Adrenal gland (tissue), 12 donors: Measurements from ENCODE around the gene DENND5A. TPM values are rescaled to one million over a fixed set of nuclear protein-coding genes. Genes with fewer than 3 reads are reported as not detected.
"Not testable (repeated sequence)": the region's sequence is repeated elsewhere in the genome, so short reads cannot be mapped to it uniquely, and the experiment has no call there.

Experiments used
- DNase-seq, 7 donors: peaks; one replicate each; pipeline ENCODE4 v3.0.0-alpha.2; 2019 to 2020
- H3K27ac ChIP-seq, 5 donors: fragments of 200-600 bp; sonication (generic) in 4 of 5; 1 replicate in 3 of 5; 2 replicates in 2 of 5; pipeline versions ENCODE4 v1.5.1 to v1.8.0; 2016 to 2020; ENCODE audit warnings: mild to moderate bottlenecking in 1 of 5
- H3K27me3 ChIP-seq: fragments of 200-600 bp; 2 replicates; pipeline ENCODE4 v1.8.0; 2021
- H3K36me3 ChIP-seq, 2 donors: fragments of 200-600 bp; replicated peaks in 1 of 2; 1 replicate in 1 of 2; 2 replicates in 1 of 2; pipeline versions ENCODE4 v1.5.1 to v1.8.0; 2018 to 2022
- H3K4me1 ChIP-seq, 2 donors: fragments of 200-600 bp; replicated peaks in 1 of 2; 1 replicate in 1 of 2; 2 replicates in 1 of 2; pipeline versions ENCODE4 v1.5.1 to v1.8.0; 2018 to 2021
- H3K4me3 ChIP-seq, 4 donors: fragments of 200-600 bp; sonication (generic) in 3 of 4; one replicate each; pipeline ENCODE4 v1.5.1; 2016 to 2018
- H3K9me3 ChIP-seq, 3 donors: fragments of 200-600 bp; sonication (generic) in 1 of 3; replicated peaks in 1 of 3; 1 replicate in 2 of 3; 2 replicates in 1 of 3; pipeline versions ENCODE4 v1.5.1 to v1.8.0; 2016 to 2021
- CTCF ChIP-seq, 6 experiments: fragments of 450-650 bp in 4 of 6; fragments of 200-600 bp in 2 of 6; sonication (generic) in 1 of 6; IDR thresholded peaks; 1 replicate in 5 of 6; 2 replicates in 1 of 6; pipeline versions ENCODE4 v1.5.1 to v1.8.0; 2016 to 2021; ENCODE audit warnings: antibody characterized with exemption in 6 of 6, mild to moderate bottlenecking in 2 of 6, moderate library complexity in 1 of 6
- POLR2A ChIP-seq, 2 donors: fragments of 450-650 bp; IDR thresholded peaks; one replicate each; pipeline ENCODE4 v1.6.1; 2017; ENCODE audit warnings: antibody characterized with exemption in 2 of 2, mild to moderate bottlenecking in 2 of 2, moderate library complexity in 1 of 2
- WGBS, 4 donors: extraction: QIAGEN DNeasy Blood & Tissue Kit in 2 of 4; methylation state at CpG; one replicate each; pipeline versions ENCODE4 v1.1.5 to v1.1.7; 2013 to 2017; 5-methylcytosine and 5-hydroxymethylcytosine counted together
- intact Hi-C, 2 donors: fragments of 100-400 bp; cut with DNase I; formaldehyde crosslinking; loops; one replicate each; pipeline versions ENCODE4 v1.14.1 to v1.15.0; 2022 to 2023
- polyA plus RNA-seq, 3 donors: library from polyadenylated mRNA; stranded (reverse); fragments of 200-250 nt in 2 of 3; fragments of 350-450 nt in 1 of 3; fragmentation: Illumina TruSeq in 1 of 3; extraction: RNeasy Lipid Tissue Mini Kit (QIAGEN cat#74804) in 1 of 3; gene quantifications; one replicate each; pipeline ENCODE4 v1.2.3, GENCODE V29; 2013 to 2014
- total RNA-seq, 9 donors: library from RNA; depleted of rRNA in 4 of 9; stranded (reverse); fragments of >200 nt in 4 of 9; fragments of 120-200 nt in 1 of 9; fragmentation: NEBNext Ultra II Directional in 1 of 9; extraction: Animal tissue kit (Norgen Biotek cat#: 25700) in 1 of 9; gene quantifications; one replicate each; pipeline versions ENCODE4 v1.1.0 to v1.2.4, GENCODE V29; 2013 to 2023
- donor health status: healthy with polysubstance abuse.
- donor health status: Bipolar disorder and iron deficiency.
- donor health status: DM: yes; HTN: yes; CAD: no.
- donor health status: DM: no; HTN: no; CAD: no.
- donor health status: DM: no; HTN: no; CAD: no.
- donor health status: DM: yes; HTN: yes; CAD: no.

The DENND5A gene
- total and polyA plus RNA-seq, 12 donors = 26.8 to 75.4 (median 62.8) TPM

- intact Hi-C loops = no loop called here
- WGBS, 4 donors = 86 to 95% (median 93%) methylated on average over 3 of the region's 3 CpGs
- H3K4me1 ChIP-seq = peaks cover 0 to 10% of the 10 kb centered on the region in 2 donors
Observed at GRCh38 chr11:9201372-9202162, 63.6 kb downstream of the DENND5A start.

GRCh38 chr11:9200471-9200870, 64.7 kb downstream of the DENND5A start:
- Histone ChIP-seq H3K4me3 (no peak overlapping the region), H3K27ac (no peak overlapping the region), H3K27me3 (no peaks in the 10 kb centered on the region), H3K4me1 (peaks cover 0 to 10% of the 10 kb centered on the region in 2 donors), H3K36me3 (peaks cover 0 to 10% of the 10 kb centered on the region in 2 donors), H3K9me3 (no peaks in the 10 kb centered on the region)
- TF ChIP-seq CTCF (IDR thresholded peaks at IDR 0.05) = no peak
- TF ChIP-seq POLR2A (IDR thresholded peaks at IDR 0.05) = no peak
- WGBS, 4 donors = 92 to 99% (median 94%) methylated on average over 2 of the region's 2 CpGs
- intact Hi-C loops = no loop called here
- no peak for DNase-seq

More at GRCh38 chr11:9201372-9202162, 63.6 kb downstream of the DENND5A start:
- Histone ChIP-seq H3K27ac (no peak overlapping the region), H3K4me3 (no peak overlapping the region), H3K36me3 (peaks cover 0 to 10% of the 10 kb centered on the region in 2 donors), H3K27me3 (no peaks in the 10 kb centered on the region), H3K9me3 (no peaks in the 10 kb centered on the region)
- DNase-seq = no peak
- TF ChIP-seq POLR2A (IDR thresholded peaks at IDR 0.05) (no peak), CTCF (IDR thresholded peaks at IDR 0.05) (no peak)

- no peak overlapping the region for H3K27ac ChIP-seq
- H3K27me3 ChIP-seq = no peaks in the 10 kb centered on the region
- intact Hi-C loops = no loop called here
- DNase-seq = no peak
- H3K9me3 ChIP-seq = no peaks in the 10 kb centered on the region
- H3K4me3 ChIP-seq = no peak overlapping the region
- peaks cover 0 to 6% of the 10 kb centered on the region in 2 donors for H3K36me3 ChIP-seq
- TF ChIP-seq CTCF (IDR thresholded peaks at IDR 0.05) (no peak), POLR2A (IDR thresholded peaks at IDR 0.05) (no peak)
- WGBS, 4 donors = 92 to 98% (median 97%) methylated on average over 3 of the region's 3 CpGs
- H3K4me1 ChIP-seq = no peaks in the 10 kb centered on the region
Observed at GRCh38 chr11:9193316-9193715, 71.8 kb downstream of the DENND5A start.

GRCh38 chr11:9192561-9192960, 72.6 kb downstream of the DENND5A start:
- Histone ChIP-seq H3K36me3 (peaks cover 0 to 6% of the 10 kb centered on the region in 2 donors), H3K4me1 (no peaks in the 10 kb centered on the region), H3K27me3 (no peaks in the 10 kb centered on the region), H3K27ac (no peak overlapping the region), H3K9me3 (no peaks in the 10 kb centered on the region), H3K4me3 (no peak overlapping the region)
- intact Hi-C loops = no loop called here
- 92 to 99% (median 96%) methylated on average over 3 of the region's 3 CpGs for WGBS, 4 donors
- no peak for DNase-seq
- TF ChIP-seq POLR2A (IDR thresholded peaks at IDR 0.05) (no peak), CTCF (IDR thresholded peaks at IDR 0.05) (no peak)

- H3K27ac ChIP-seq, DNase-seq, H3K27me3 ChIP-seq, H3K9me3 ChIP-seq, intact Hi-C loops, H3K4me1 ChIP-seq, H3K36me3 ChIP-seq, H3K4me3 ChIP-seq: not testable (repeated sequence)
- WGBS, 4 donors = 96 to 99% (median 96%) methylated on average over 5 of the region's 5 CpGs
Observed at GRCh38 chr11:9190326-9191016, 74.7 kb downstream of the DENND5A start.

GRCh38 chr11:9188860-9189259, 76.3 kb downstream of the DENND5A start:
- H3K36me3 ChIP-seq, H3K9me3 ChIP-seq, intact Hi-C loops, H3K4me3 ChIP-seq, H3K27ac ChIP-seq, DNase-seq, H3K4me1 ChIP-seq, H3K27me3 ChIP-seq: not testable (repeated sequence)
- 91 to 99% (median 97%) methylated on average over 3 of the region's 3 CpGs for WGBS, 4 donors
